Activated gamma-delta T cell treated with anti-CD3 and anti-CD28 coated beads, Interleukin-2, amount 50 U/mL, for 16 hours (primary cell): ENCODE data around the gene UCHL5.

Experiments
- DNase-seq: peaks from one replicate; pipeline ENCODE4 v3.0.0-alpha.2; 2020; ENCODE audit warnings: low read depth

Gene UCHL5, protein sequence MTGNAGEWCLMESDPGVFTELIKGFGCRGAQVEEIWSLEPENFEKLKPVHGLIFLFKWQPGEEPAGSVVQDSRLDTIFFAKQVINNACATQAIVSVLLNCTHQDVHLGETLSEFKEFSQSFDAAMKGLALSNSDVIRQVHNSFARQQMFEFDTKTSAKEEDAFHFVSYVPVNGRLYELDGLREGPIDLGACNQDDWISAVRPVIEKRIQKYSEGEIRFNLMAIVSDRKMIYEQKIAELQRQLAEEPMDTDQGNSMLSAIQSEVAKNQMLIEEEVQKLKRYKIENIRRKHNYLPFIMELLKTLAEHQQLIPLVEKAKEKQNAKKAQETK

DNA sequence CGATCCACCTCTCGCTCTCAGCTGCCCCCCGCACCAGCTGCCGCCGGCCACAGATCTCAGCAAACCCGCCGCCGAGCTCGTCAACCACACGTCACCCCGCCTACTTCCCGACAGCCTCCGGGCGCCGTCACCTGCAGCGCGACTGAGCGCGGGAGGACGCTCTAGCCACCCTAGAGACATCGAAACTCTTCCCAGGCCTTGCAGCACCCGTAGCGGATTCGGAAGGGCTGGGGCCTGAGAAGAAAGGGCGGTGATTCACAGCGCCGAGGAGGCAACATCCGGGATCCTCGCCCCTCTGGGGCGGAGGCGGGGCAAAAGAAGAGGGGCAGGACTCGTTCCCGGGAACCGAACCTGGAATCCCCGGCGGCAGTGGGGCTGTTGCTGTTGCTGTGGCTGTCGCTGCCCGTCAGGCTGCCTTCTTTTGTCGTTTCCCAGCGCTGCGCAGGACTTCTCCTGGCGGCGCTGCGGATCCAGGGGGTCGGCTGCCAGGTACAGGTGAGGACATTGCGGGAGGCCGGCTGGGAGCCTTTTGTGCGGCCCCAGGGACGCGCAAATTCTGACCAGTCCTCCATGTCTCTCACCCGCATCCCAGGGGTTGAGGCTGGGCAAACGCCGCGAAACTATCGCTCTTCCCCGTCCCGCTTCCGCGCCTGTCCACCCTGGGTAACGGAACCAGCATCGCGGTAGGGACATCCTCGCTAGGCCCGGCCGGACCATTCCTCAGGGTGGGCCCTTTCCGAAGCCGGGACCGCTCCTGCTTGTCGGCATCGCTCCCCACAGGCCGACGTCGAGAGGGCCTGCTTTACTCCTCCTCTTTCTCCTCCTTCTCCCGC lies at the start of gene UCHL5, which contains the start of gene RO60:
UCHL5 (minus strand) TSS at position 79 of the 833 bp plus-strand sequence. CDS start 100 bp downstream, outside the sequence.
RO60 (plus strand) TSS at position 331 of the 833 bp plus-strand sequence. CDS start 9,443 bp downstream, outside the sequence.
- DNase-seq = peak; percentile 89

DNA sequence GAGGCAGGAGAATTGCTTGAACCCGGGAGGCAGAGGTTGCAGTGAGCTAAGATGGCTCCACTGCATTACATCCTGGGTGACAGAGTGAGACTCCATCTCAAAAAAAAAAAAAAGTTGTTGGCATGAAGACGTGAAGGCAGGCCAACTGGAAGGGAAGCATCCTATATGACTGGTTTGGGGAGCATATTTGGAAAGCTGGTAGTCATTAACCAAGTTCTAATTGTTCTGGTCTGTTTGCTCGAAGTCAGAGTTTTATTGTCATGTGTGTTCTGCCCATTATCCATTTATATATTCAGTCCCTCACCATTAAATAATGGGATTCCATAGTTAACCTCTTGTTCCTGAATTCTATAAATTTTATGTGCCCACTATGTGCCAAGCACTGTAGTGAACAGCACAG lies 49.3 kb upstream of the UCHL5 start:
- no peak for DNase-seq

DNA sequence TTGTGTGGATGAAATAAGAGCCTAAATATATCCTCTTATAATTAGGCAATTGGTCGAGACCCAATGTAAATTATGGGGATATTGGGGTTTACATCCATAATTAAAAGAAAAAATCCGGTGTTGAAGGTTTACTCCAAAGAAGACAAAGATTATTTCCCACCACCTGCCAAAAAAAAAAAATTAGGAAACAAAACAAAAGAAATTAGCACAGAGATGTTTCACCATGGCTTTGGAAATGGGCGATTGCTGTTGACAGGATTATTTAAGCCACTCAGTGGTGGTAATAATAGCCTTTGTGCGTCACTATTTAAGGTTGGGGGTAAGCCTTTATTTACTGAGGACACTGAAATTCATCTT lies 46.6 kb upstream of the UCHL5 start:
- no peak for DNase-seq

DNA sequence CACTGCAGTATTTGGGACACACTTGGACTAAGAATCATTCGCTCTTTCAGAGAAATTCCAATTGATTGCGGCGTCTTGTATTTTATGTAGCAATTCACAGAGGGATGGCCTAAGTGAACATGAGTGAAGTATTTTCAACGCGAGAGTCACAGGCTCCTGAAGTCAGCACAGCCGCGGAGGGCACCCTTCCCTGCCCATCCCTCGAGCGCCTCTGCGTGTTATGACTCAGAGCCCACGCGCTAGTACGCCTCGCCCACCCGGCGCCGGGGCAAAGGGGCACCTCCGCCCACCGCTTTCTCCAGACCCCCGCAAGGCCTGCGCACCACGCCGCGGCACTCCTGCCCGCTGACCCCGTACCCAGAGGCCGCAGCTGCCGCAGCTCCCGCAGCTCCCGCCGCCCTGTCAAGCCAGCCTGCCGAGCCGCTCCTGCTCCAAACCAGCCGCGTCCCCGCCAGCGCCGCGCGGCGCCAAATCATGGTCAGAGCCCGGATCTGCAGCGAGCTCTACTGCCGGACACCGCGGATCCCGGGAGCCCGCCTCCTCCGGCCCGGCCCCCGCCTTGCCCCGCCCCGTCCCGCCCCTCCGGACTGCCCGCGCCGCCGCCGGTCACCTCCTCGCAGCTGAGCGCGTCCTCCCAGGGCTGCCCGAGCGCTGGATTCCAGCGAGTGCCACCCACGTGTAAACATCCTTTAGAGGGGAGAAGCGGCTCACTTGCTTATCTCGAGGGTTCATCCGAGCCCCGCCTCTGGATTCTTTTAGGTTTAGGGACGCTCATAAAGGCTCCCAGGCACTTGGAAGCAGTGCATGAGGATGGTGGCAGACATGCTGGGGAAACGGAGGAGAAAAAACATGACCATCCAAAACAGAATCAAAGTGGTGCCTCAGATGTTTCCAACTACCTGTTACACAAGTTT lies 46.0 kb upstream of the UCHL5 start, which contains the start of gene GLRX2:
GLRX2 (minus strand) TSS at position 508 of the 914 bp plus-strand sequence; CDS start at position 476, 32 bp downstream.
- peak; percentile 53 for DNase-seq

DNA sequence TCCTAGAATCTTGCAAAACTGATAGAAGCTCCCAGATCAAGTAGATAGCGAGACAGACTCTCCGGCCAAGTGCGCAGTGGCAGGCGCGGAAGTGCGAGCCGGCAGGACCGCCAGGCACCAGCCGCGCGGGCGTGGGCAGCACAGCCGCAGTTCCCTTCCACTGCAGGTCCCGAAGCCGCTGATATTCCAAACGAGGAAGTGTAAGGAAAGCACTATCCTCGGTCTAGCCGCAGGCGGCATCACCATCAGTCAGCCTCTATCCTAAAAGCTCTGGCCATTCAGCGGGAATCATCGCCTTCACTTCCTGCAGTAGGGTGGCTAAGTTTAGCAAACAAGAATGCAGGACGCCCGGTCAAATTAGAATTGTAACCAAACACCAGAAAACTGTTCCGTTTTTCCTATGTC lies 45.3 kb upstream of the UCHL5 start:
- DNase-seq = no peak

DNA sequence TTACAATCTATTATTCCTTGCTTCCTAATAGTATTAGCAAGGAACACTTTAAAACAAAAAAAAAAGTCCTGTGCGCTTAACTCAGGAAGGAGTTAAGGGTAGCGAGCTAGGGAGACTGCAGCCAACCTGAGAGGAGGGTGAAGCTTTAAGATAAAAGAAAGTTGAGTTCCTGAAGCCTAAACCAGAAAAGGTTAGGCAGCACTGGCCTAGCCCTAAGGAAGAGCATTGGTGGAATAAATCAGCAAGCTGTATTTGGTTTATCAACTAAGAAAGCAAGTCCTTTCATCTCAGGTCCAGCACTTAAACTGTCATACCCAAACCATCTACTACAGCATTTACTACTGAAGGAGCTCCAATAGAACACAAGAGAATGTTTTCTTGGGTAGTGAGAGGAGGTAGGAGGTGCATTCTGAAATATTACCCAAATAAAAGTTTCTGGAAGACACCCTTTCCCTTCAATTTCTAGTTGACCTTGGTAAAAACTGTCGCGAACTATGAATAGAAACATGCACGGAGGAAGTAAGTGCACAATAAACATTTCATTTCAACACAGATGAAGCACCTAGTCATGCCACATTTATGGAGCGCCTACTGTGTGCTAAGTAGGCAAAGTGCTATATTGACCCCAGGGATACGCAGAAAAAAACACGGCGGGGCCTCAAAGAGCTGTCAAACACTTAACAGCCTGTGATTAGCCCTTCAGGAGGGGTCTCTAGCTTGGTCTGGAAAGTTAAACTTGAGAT lies 44.8 kb upstream of the UCHL5 start:
- DNase-seq = no peak

DNA sequence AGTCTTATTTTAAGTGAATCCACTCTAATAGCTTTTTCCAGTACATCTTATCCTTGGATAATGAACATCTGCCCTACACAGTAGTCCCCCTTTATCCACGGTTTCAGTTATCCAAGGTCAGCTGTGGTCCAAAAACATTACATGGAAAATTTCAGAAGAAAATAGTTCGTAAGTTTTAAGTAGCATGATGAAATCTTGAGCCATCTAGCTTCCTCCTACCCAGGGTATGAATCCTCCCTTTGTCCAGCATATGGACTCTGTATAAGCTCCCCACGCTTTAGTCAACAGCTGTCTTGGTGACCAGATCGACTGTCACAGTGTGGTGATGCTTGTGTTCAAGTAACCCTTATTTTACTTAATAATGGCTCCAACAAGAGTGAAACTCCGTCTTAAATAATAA lies 43.5 kb upstream of the UCHL5 start:
- no peak for DNase-seq

DNA sequence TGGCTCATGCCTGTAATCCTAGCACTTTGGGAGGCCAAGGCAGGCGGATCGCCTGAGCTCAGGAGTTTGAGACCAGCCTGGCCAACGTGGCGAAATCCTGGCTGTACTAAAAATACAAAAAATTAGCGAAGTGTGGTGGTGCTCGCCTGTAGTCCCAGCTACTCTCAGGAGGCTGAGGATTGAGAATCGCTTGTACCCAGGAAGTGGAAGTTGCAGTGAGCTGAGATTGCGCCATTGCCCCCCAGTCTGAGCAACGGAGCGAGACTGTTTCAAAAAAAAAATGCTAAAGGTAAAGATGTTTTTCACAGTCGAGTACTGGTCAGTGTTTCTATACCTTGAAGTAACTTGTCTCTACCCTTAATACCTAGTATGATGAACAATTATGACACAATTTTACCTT lies 35.0 kb upstream of the UCHL5 start:
- no peak for DNase-seq

DNA sequence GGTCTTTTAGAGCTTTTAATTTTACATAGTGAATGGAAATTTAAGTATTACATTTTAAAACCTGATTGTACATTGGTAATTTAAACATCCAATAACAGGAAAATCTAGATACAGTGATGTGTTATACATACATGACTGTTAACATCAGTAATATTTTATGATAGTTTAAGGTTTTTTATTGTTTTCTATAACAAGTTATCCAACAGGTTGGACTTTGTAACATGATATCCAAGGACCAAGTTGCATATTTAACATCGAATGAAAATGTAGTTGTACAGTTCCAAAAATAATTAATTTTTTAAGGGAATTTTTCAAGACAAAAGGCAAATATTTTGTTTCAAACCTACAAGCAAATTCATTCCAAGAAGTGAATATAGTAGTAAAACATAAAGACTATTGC lies 31.7 kb upstream of the UCHL5 start:
- DNase-seq = no peak

DNA sequence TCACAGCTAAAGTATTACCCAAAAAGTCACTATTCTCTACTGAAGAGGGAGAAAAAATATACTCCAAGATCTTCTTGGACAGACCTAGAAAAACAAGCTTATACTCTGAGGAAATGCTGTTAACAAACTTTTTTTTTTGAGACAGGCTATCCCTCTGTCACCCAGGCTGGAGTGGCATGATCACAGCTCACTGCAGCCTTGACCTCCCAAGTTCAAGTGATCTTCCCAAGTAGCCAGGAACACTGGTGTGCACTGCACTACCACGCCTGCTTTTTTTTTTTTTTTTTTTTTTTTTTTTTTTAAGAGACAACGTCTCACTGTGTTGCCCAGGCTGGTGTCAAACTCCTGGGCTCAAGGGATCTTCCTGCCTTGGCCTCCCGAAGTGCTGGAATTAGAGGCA lies 28.7 kb upstream of the UCHL5 start:
- no peak for DNase-seq

DNA sequence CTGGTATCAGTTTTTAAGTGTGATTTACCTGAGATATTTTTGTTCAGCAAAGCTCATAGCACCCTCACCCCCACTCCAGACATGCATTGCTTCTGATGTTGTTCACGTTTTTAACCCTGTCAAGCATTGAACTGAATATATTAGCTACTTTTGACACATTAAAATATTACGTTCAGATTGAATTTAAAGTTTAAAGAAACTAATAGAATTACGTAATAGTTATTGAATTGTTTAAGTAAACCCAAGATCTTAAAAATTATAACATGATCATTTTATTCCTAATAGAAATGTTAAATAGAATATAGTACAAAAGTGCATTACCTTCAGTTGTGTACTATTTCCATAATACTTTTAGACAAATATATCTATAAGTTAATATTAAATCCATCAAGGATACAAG lies 27.2 kb upstream of the UCHL5 start:
- DNase-seq = no peak

DNA sequence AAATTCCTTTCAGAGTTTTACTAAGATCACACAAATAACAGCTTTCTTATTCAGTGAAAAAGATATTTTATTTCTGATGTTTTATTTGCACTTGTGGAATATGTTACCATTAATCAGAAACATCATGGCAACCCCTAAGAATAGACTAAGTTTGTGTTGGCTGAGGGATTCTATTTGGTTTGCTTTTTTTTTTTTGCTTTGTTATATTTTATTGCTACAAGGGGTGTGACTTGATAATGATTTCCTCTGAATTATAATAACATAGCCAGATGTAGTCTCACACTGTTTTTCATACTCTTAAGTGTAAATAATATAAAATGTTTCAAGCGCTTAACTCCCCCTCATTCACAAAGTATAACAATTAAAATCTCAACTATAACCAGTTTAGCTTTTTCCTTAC lies 26.1 kb upstream of the UCHL5 start:
- DNase-seq = no peak

DNA sequence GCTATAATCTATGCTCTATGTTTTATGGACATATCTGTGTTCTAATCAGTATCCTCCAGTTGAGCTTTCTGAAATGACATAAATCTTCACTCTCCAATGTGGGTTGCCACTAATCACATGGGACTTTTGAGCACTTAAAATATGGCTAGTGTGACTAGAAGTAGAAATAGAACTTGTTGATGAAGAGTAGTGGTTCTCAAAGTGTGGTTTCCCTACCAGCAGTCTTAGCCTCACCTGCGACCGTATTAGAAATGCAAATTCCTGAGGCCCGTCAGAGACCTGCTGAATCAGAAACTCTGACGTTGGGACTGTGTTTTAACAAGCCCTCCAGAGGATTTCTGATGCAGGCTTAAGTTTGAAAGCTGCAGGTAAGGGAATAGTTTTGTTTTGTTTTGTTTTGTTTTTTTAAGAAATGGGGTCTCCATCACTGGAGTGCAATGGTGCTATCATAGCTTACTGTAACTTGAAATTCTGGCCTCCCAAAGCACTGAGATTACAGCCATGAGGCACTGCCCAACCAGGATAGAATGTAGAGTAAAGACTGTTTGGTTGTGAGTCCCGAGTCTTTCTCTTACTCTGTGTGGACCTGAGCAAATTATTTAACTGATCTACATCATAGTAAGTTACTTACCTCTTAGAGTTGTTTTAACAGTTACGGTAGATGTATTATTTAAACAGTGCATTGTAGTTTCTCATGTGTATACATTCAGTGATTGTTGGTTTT lies 24.4 kb upstream of the UCHL5 start:
- DNase-seq = no peak

DNA sequence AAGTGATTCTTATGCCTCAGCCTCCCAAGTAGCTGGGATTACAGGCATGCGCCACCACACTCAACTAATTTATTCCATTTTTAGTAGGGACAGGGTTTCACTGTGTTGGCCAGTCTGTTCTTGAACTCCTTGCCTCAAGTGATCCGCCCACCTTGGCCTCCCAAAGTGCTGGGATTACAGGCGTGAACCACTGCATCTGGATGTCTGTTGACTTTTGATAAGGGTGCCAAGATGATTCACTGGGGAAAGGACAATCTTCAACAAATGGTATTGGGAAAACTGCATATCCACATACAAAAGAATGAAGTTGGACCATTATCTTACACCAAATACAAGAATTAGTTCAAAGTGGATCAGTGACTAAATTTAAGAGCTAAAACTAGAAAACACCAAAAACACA lies 20.0 kb upstream of the UCHL5 start:
- DNase-seq = no peak

DNA sequence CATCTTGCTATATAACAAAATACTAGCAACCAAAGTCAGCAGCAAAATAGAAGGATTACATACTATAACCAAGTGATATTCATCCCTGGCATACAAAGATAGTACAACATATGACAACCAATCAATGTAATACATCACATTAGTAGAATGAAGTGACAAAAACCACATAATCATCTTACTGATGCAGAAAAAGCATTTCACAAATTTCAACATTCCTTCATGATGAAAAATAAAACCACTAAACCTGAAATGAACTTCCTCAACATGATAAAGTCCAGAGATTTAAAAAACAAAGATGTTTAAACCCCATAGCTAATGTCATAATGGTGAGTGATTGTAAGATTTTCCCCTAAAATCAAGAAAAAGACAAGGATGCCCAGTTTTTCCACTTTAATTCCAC lies 18.8 kb upstream of the UCHL5 start:
- DNase-seq = no peak

DNA sequence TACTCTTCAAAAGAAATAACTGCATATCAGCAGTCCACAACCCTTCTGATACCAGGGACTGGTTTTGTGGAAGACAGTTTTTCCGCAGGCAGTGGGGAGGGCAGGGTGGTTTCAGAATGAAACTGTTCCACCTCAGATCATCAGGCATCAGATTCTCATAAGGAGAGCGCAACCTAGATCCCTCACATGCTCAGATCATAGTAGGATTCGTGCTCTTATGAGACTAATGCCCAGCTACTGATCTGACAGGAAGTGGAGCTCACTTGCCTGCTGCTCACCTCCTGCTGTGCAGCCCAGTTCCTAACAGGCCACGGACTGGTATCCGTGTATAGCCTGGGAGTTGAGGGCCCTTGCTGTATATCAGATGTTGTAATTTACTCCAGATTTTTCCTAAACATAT lies 11.8 kb upstream of the UCHL5 start:
- no peak for DNase-seq

DNA sequence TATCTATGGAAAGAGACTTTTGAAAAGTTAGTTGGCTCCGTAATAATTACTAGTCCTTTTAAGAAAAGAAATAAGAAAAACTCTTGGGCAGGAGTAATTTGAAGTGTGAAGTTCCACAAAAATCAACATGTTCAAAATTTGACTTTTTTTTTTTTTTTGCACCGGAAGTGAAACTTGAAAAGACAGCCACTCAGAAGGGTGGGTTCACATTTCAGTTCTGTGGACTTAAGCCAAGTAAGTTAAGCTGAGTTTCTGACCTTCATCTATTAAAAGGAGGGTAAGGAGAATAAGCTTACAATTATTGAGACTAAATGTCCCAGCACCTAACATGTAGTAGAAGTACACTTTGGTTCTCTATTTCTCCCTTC lies 11.2 kb upstream of the UCHL5 start:
- no peak for DNase-seq

DNA sequence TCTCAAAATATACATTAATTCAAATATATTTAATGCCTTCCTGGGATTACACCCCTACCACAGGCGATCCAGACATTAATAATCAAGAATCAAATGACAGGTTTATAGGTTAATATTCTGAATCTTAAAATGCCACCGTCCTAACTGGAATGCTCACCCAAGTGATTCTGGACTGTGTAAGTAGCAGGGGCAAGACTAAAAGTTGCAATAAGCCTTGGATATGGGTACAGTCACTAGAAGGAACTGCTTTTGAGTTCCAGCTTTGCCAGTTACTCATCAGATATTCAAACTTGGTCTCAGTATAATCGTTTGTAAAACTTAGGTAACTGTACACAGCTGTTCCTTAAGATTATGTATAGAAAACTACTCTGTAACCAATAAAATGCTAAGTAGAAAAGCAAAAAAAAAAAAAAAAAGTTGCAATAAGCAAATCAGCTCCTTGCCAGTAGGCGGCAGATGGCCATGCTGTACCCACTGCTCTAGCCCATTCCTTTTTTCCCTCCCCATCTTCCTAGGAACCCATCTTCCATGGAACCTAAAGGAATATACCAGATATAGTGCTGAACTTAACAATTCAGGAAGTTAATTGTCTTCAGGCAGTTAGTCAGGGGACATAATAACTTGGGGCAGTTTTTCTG lies 10.7 kb upstream of the UCHL5 start:
- DNase-seq = no peak

DNA sequence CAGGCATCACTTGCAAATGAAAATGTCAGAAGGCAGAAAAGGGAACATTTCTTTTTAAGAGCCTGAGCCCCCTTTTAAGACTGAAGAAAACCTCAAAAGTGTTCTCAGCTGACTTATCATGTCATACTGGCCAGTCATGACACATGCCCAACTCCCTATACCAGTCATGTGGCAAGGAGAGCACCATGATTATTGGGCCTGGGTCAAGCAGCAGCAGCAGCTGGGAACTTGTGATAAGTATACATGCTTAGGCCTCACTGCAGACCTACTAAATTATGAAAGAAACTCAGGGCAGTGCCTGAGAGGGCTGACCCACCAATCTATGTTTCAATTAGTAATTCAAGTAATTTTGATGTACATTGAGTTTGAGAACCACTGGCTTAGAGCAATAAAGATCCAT lies 8.9 kb upstream of the UCHL5 start:
- DNase-seq = no peak

DNA sequence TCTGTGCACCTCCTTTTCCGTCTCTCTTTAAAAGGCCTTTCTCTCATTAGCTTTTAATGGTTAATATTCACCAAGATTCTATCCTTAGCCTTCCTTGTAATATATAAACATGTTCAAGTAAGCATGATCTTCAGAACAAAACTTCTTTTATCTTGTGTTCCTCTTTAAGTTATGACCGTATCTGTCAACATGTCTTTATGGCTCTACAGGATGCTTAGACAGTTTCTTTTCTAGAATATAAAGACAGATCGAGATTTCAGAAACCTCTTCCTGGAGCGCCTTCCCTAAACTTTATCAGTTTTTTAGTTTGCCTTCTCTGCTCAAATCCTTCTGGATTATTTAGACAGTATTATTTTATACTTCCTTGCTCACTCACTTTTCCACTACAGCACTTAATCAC lies 7.4 kb upstream of the UCHL5 start:
- DNase-seq = no peak
